Fibroblast of mammary gland (primary cell): Measurements from ENCODE around the gene JMJD1C.

ENCODE experiments used
- DNase-seq: peaks from one replicate; pipeline ENCODE4 v3.0.0-alpha.2; 2010; ENCODE audit warnings: low read depth
- H3K4me3 ChIP-seq: 2 replicates; pipeline ENCODE4 v1.5.1; 2011; ENCODE audit warnings: low read depth, mild to moderate bottlenecking, low read length, moderate library complexity; ENCODE audit not compliant: control insufficient read depth
- CTCF ChIP-seq: conservative IDR thresholded peaks from 2 replicates; pipeline ENCODE4 v1.5.1; 2011; ENCODE audit warnings: low read depth, low read length, inconsistent platforms; ENCODE audit not compliant: control insufficient read depth, insufficient read depth

The JMJD1C gene

GRCh38 chr10:63250032-63250431 is 215.7 kb downstream of the JMJD1C start:
- no peak for TF ChIP-seq CTCF
- DNase-seq, result no peak
- no peak overlapping the region for H3K4me3 ChIP-seq

GRCh38 chr10:63247771-63248170 is 218.0 kb downstream of the JMJD1C start:
- H3K4me3 ChIP-seq, result no peak overlapping the region
- no peak for TF ChIP-seq CTCF
- DNase-seq, result no peak

GRCh38 chr10:63246356-63246755 is 219.4 kb downstream of the JMJD1C start:
- no peak for TF ChIP-seq CTCF
- no peak for DNase-seq

GRCh38 chr10:63241841-63242281 is 223.9 kb downstream of the JMJD1C start:
- TF ChIP-seq CTCF, result no peak
- H3K4me3 ChIP-seq, result no peak overlapping the region
- DNase-seq, result no peak

More at GRCh38 chr10:63246356-63246755, 219.4 kb downstream of the JMJD1C start:
- no peak overlapping the region for H3K4me3 ChIP-seq

GRCh38 chr10:63240807-63241206 is 225.0 kb downstream of the JMJD1C start:
- no peak for TF ChIP-seq CTCF
- H3K4me3 ChIP-seq, result no peak overlapping the region
- no peak for DNase-seq

- no peak overlapping the region for H3K4me3 ChIP-seq
- no peak for DNase-seq
- TF ChIP-seq CTCF, result no peak
Observed at GRCh38 chr10:63238501-63238900, 227.3 kb downstream of the JMJD1C start.

GRCh38 chr10:63237396-63237795 is 228.4 kb downstream of the JMJD1C start:
- DNase-seq, result no peak
- H3K4me3 ChIP-seq, result no peak overlapping the region
- TF ChIP-seq CTCF, result no peak
